K562 (cell line): ENCODE measurements around the gene AOC3. TPM values are rescaled to one million over a fixed set of nuclear protein-coding genes. Genes with fewer than 3 reads are reported as not detected.

ENCODE experiments used
- ATAC-seq: fragments of 200-7000 bp; cut with Tn5 transposase; 3 replicates; pipeline ENCODE4 v1.9.1; 2020; ENCODE audit warnings: moderate library complexity
- BruUV-seq: library from RNA; stranded (reverse); fragments of 400-500 nt; replicated peaks from 2 replicates; lab custom pipeline; 2021; lab: Mats Ljungman, UMichigan
- CTCF ChIA-PET: fragments of 300-600 bp; formaldehyde crosslinking; extraction: SDS; loops from one replicate; lab custom pipeline; 2021; ENCODE audit warnings: low intra/inter-chr PET ratio; lab: Yijun Ruan, JAX
- POLR2A ChIA-PET: fragments of 300-600, 350-650 bp; sonication (Branson Sonifier 250); formaldehyde crosslinking; extraction: SDS; loops from one replicate; lab custom pipeline; 2021; ENCODE audit warnings: antibody characterized with exemption, inconsistent platforms; lab: Yijun Ruan, JAX
- DNase-seq, 4 experiments: peaks; one replicate each; pipeline versions ENCODE4 v3.0.0 to v3.0.0-alpha.2; 2011 to 2018; ENCODE audit warnings: low spot score in 3 of 4, mixed read lengths in 3 of 4; ENCODE audit errors: extremely low read depth in 1 of 4
- FAIRE-seq: peaks from 2 replicates; lab custom pipeline; 2011; peaks lifted over from hg19 to GRCh38; lab: Jason Lieb, UNC
- H2AFZ ChIP-seq: 2 replicates; pipeline ENCODE4 v1.6.0; 2011; ENCODE audit warnings: low read depth, low read length, control low read depth, inconsistent platforms
- H3K27ac ChIP-seq: fragments of 200-600 bp; 3 replicates; pipeline ENCODE4 v1.8.0; 2011; ENCODE audit warnings: low read depth, mild to moderate bottlenecking, control low read depth, inconsistent platforms, low read length, moderate library complexity, mixed read lengths; ENCODE audit errors: extremely low read depth
- H3K27me3 ChIP-seq, 2 experiments: fragments of 300-600 bp in 1 of 2; 2 replicates in 1 of 2; 3 replicates in 1 of 2; pipeline versions ENCODE4 v1.6.0 to v1.8.0; 2011; ENCODE audit warnings: inconsistent platforms in 2 of 2, low read length in 2 of 2, mild to moderate bottlenecking in 1 of 2, mixed read lengths in 1 of 2, moderate library complexity in 1 of 2; ENCODE audit not compliant: control insufficient read depth in 2 of 2, insufficient read depth in 2 of 2
- H3K36me3 ChIP-seq: fragments of 300-600 bp; 3 replicates; pipeline ENCODE4 v1.8.0; 2011; ENCODE audit warnings: mild to moderate bottlenecking, low read length, inconsistent platforms; ENCODE audit not compliant: control insufficient read depth, insufficient read depth
- H3K4me1 ChIP-seq, 2 experiments: fragments of 200-600 bp in 1 of 2; replicated peaks in 1 of 2; 2 replicates in 1 of 2; 3 replicates in 1 of 2; pipeline versions ENCODE4 v1.5.1 to v1.8.0; 2011; ENCODE audit warnings: inconsistent platforms in 2 of 2, low read length in 2 of 2, mild to moderate bottlenecking in 1 of 2, mixed read lengths in 1 of 2, moderate library complexity in 1 of 2; ENCODE audit not compliant: control insufficient read depth in 2 of 2, insufficient read depth in 2 of 2
- H3K4me2 ChIP-seq: 2 replicates; pipeline ENCODE4 v1.6.1; 2011; ENCODE audit warnings: low read length, control low read depth, inconsistent platforms, mixed read lengths; ENCODE audit not compliant: insufficient read depth
- H3K4me3 ChIP-seq: fragments of 200-600 bp; sonication (generic), shearing (Covaris generic); 2 replicates; pipeline ENCODE4 v1.5.1; 2016; ENCODE audit warnings: control low read depth, inconsistent platforms
- H3K79me2 ChIP-seq: fragments of 200-600 bp; 3 replicates; pipeline ENCODE4 v1.8.0; 2011; ENCODE audit warnings: low read length, inconsistent platforms; ENCODE audit not compliant: control insufficient read depth, insufficient read depth
- H3K9ac ChIP-seq, 2 experiments: 2 replicates each; pipeline versions ENCODE4 v1.6.0 to v1.6.1; 2011; ENCODE audit warnings: low read depth in 2 of 2, low read length in 2 of 2, control low read depth in 1 of 2, inconsistent platforms in 1 of 2, mild to moderate bottlenecking in 1 of 2, mixed read lengths in 1 of 2; ENCODE audit not compliant: insufficient read depth in 1 of 2
- H3K9me1 ChIP-seq: one replicate; pipeline ENCODE4 v1.6.0; 2011; ENCODE audit warnings: inconsistent platforms, mild to moderate bottlenecking, low read length, moderate library complexity; ENCODE audit not compliant: control insufficient read depth, insufficient read depth
- H3K9me3 ChIP-seq: replicated peaks from 2 replicates; pipeline ENCODE4 v1.5.1; 2011; ENCODE audit warnings: low read depth, low read length, inconsistent platforms; ENCODE audit not compliant: control insufficient read depth, insufficient read depth
- H4K20me1 ChIP-seq: replicated peaks from 2 replicates; pipeline ENCODE4 v1.6.1; 2011; ENCODE audit warnings: low read length, inconsistent platforms, mixed read lengths; ENCODE audit not compliant: control insufficient read depth, insufficient read depth
- ATF7 ChIP-seq: fragments of 450-650 bp; IDR thresholded peaks from 2 replicates; pipeline ENCODE4 v1.7.1; 2014; ENCODE audit warnings: mild to moderate bottlenecking, moderate library complexity
- ELF4 ChIP-seq: fragments of 450-650 bp; formaldehyde crosslinking; IDR thresholded peaks from 2 replicates; pipeline ENCODE4 v1.4.0; 2022; ENCODE audit warnings: missing genetic modification characterization
- FOXP1 ChIP-seq: sonication (generic); formaldehyde crosslinking; IDR thresholded peaks from 2 replicates; pipeline ENCODE4 v1.8.0; 2022; ENCODE audit warnings: mild to moderate bottlenecking, missing genetic modification reagents
- JUNB ChIP-seq: fragments of 450-650 bp; formaldehyde crosslinking; conservative IDR thresholded peaks from 2 replicates; pipeline ENCODE4 v1.4.0; 2020; ENCODE audit warnings: mild to moderate bottlenecking
- MAFK ChIP-seq: IDR thresholded peaks from 2 replicates; pipeline ENCODE4 v1.6.1; 2011; ENCODE audit warnings: low read length, improper control_type of control experiment
- NFIX ChIP-seq: fragments of 250-450 bp; sonication (Bioruptor Pico); IDR thresholded peaks from 2 replicates; pipeline ENCODE4 v1.4.0; 2020; ENCODE audit warnings: low read depth, mild to moderate bottlenecking, moderate library complexity
- NR4A1 ChIP-seq, 2 experiments: fragments of 250-450 bp in 1 of 2; fragments of 450-650 bp in 1 of 2; sonication (Bioruptor Pico) in 1 of 2; IDR thresholded peaks; 2 replicates each; pipeline versions ENCODE4 v1.4.0 to v1.6.1; 2016 to 2020; ENCODE audit warnings: mild to moderate bottlenecking in 2 of 2, missing compliant biosample characterization in 1 of 2, missing genetic modification characterization in 1 of 2, moderate library complexity in 1 of 2
- SMARCA5 ChIP-seq: fragments of 450-650 bp; IDR thresholded peaks from 2 replicates; pipeline ENCODE4 v1.6.1; 2016
- SMARCE1 ChIP-seq: fragments of 450-650 bp; IDR thresholded peaks from 2 replicates; pipeline ENCODE4 v1.7.1; 2016; ENCODE audit warnings: mild to moderate bottlenecking
- UBTF ChIP-seq, 2 experiments: IDR thresholded peaks; 2 replicates each; pipeline ENCODE4 v1.6.1; 2012; ENCODE audit warnings: improper control_type of control experiment in 2 of 2, low read depth in 2 of 2, low read length in 2 of 2, borderline replicate concordance in 1 of 2
- ZNF316 ChIP-seq: fragments of 450-650 bp; IDR thresholded peaks from 2 replicates; pipeline ENCODE4 v1.6.1; 2016
- ZNF408 ChIP-seq: fragments of 250-450 bp; sonication (Bioruptor Pico); IDR thresholded peaks from 2 replicates; pipeline ENCODE4 v1.4.0; 2020; ENCODE audit warnings: low read depth, mild to moderate bottlenecking, moderate library complexity
- WGBS: fragments of 100-300 bp; shearing (Covaris generic); methylation state at CpG from one replicate; pipeline ENCODE4 v1.1.6; 2016; ENCODE audit warnings: low coverage, mixed read lengths; ENCODE audit not compliant: insufficient coverage; ENCODE audit errors: missing lambda C conversion rate; 5-methylcytosine and 5-hydroxymethylcytosine counted together
- in situ Hi-C: fragments of 300-500 bp; cut with MboI; formaldehyde crosslinking; loops from 4 replicates; pipeline ENCODE4 v1.15.0; 2018; ENCODE audit warnings: inconsistent platforms, mixed read lengths
- intact Hi-C: fragments of 100-400 bp; cut with micrococcal nuclease; formaldehyde crosslinking; loops from 2 replicates; pipeline ENCODE4 v1.14.2; 2022
- polyA plus RNA-seq, 8 experiments: library from polyadenylated mRNA; depleted of rRNA in 4 of 8; stranded (reverse) in 5 of 8; unstranded in 3 of 8; fragments of >200 nt; fragmentation: Nextera tagmentation in 2 of 8; fragmentation: Illumina TruSeq in 1 of 8; extraction: Ambion mirVana in 2 of 8; extraction: Trizol in 1 of 8; gene quantifications; 2 replicates each; pipeline versions ENCODE4 v1.2.1 to v1.2.3, GENCODE V29; 2011 to 2014; ENCODE audit warnings: inconsistent platforms in 1 of 8, missing spikeins in 1 of 8
- total RNA-seq, 7 experiments: library from RNA; depleted of rRNA in 6 of 7; stranded (reverse); fragments of >200 nt in 6 of 7; fragmentation: Illumina TruSeq in 2 of 7; extraction: Trizol in 2 of 7; gene quantifications; 2 replicates each; pipeline versions ENCODE4 v1.2.1 to v1.2.3, GENCODE V29; 2011 to 2021; ENCODE audit warnings: low replicate concordance in 1 of 7
- TF ChIP-seq, protein P1 (sequence below): fragments of 250-450 bp; sonication (Bioruptor Pico); IDR thresholded peaks from 2 replicates; pipeline ENCODE4 v1.5.0; 2021
- TF ChIP-seq, protein P2 (sequence below): sonication (generic); formaldehyde crosslinking; IDR thresholded peaks from 2 replicates; pipeline ENCODE4 v1.8.0; 2022; ENCODE audit warnings: mild to moderate bottlenecking, missing genetic modification reagents, borderline replicate concordance
- TF ChIP-seq, protein P3 (sequence below): fragments of 450-650 bp; IDR thresholded peaks from 2 replicates; pipeline ENCODE4 v1.6.1; 2016; ENCODE audit warnings: mild to moderate bottlenecking

Gene AOC3
- total and polyA plus RNA-seq, 9 of the 15 experiments (the other 6 are each of a cell fraction or from before 2014, with no cell fraction given) = 0.09 to 0.42 (median 0.22) TPM; not detected in 3

- Histone ChIP-seq H3K27ac (no peak overlapping the region), H3K9ac (no peak overlapping the region), H3K9me1 (no peaks in the 10 kb centered on the region), H3K36me3 (peaks cover 22% of the 10 kb centered on the region; the same call in 2 of the 3 replicates), H3K4me1 (peaks cover 0 to 11% of the 10 kb centered on the region in 2 experiments; a peak in 3 of 5 replicates), H3K9me3 (no peaks in the 10 kb centered on the region), H3K79me2 (no peaks in the 10 kb centered on the region), H3K27me3 (no peaks in the 10 kb centered on the region), H3K4me2 (no peak overlapping the region), H4K20me1 (no peaks in the 10 kb centered on the region), H2AFZ (no peak overlapping the region), H3K4me3 (no peak overlapping the region)
- no peak for FAIRE-seq
- POLR2A ChIA-PET = interaction anchor here (1.1 to 2.6 kb wide), 2 partner anchors 9 to 12 kb away, joined by 3 to 7 read pairs; no protein-coding TSS in a partner anchor
- no peak for ATAC-seq
- no peak for TF ChIP-seq ZNF408 (CRISPR knock-in tag)
- no peak for TF ChIP-seq ZNF316
- TF ChIP-seq MAFK = no peak
- no peak for TF ChIP-seq NFIX (CRISPR knock-in tag)
- no peak for TF ChIP-seq ATF7
- TF ChIP-seq JUNB = no peak
- TF ChIP-seq SMARCE1 = no peak
- TF ChIP-seq, protein P1, sequence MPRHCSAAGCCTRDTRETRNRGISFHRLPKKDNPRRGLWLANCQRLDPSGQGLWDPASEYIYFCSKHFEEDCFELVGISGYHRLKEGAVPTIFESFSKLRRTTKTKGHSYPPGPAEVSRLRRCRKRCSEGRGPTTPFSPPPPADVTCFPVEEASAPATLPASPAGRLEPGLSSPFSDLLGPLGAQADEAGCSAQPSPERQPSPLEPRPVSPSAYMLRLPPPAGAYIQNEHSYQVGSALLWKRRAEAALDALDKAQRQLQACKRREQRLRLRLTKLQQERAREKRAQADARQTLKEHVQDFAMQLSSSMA (CRISPR knock-in tag) = no peak
- no peak for TF ChIP-seq FOXP1 (CRISPR knock-in tag)
- no peak for TF ChIP-seq NR4A1 (CRISPR knock-in tag; IDR thresholded peaks at IDR 0.05)
- TF ChIP-seq NR4A1 (tag; IDR thresholded peaks at IDR 0.05) = no peak
- TF ChIP-seq, protein P2, sequence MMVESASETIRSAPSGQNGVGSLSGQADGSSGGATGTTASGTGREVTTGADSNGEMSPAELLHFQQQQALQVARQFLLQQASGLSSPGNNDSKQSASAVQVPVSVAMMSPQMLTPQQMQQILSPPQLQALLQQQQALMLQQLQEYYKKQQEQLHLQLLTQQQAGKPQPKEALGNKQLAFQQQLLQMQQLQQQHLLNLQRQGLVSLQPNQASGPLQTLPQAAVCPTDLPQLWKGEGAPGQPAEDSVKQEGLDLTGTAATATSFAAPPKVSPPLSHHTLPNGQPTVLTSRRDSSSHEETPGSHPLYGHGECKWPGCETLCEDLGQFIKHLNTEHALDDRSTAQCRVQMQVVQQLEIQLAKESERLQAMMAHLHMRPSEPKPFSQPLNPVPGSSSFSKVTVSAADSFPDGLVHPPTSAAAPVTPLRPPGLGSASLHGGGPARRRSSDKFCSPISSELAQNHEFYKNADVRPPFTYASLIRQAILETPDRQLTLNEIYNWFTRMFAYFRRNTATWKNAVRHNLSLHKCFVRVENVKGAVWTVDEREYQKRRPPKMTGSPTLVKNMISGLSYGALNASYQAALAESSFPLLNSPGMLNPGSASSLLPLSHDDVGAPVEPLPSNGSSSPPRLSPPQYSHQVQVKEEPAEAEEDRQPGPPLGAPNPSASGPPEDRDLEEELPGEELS (CRISPR knock-in tag) = no peak
- no peak for TF ChIP-seq UBTF (IDR thresholded peaks at IDR 0.05; ENCODE audit: borderline replicate concordance in 1 of 2, low read depth in 2 of 2, low read length in 2 of 2)
- TF ChIP-seq, protein P3, sequence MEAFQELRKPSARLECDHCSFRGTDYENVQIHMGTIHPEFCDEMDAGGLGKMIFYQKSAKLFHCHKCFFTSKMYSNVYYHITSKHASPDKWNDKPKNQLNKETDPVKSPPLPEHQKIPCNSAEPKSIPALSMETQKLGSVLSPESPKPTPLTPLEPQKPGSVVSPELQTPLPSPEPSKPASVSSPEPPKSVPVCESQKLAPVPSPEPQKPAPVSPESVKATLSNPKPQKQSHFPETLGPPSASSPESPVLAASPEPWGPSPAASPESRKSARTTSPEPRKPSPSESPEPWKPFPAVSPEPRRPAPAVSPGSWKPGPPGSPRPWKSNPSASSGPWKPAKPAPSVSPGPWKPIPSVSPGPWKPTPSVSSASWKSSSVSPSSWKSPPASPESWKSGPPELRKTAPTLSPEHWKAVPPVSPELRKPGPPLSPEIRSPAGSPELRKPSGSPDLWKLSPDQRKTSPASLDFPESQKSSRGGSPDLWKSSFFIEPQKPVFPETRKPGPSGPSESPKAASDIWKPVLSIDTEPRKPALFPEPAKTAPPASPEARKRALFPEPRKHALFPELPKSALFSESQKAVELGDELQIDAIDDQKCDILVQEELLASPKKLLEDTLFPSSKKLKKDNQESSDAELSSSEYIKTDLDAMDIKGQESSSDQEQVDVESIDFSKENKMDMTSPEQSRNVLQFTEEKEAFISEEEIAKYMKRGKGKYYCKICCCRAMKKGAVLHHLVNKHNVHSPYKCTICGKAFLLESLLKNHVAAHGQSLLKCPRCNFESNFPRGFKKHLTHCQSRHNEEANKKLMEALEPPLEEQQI = no peak
- TF ChIP-seq SMARCA5 = no peak
- TF ChIP-seq ELF4 (CRISPR knock-in tag) = no peak
- no peak for DNase-seq
- BruUV-seq = no TSS peak
- CTCF ChIA-PET = no interaction called here
- in situ Hi-C loops (no loop called here), intact Hi-C loops (no loop called here)
- 80% methylated on average over 1 of the region's 1 CpG for WGBS
Observed at GRCh38 chr17:42806249-42806648, 44.8 kb upstream of the AOC3 start.
